ENCODE data around the gene MLH1. TPM values are rescaled to one million over a fixed set of nuclear protein-coding genes. Genes with fewer than 3 reads are reported as not detected.
A peak's percentile ranks its signal among the peaks of the same experiment; 100 is the strongest.
"Not testable (repeated sequence)": the region's sequence is repeated elsewhere in the genome, so short reads cannot be mapped to it uniquely, and the experiment has no call there.

Gene MLH1
- total RNA-seq, 2 experiments from 2014 or later: 18.9 to 23.8 TPM

- Mint-ChIP-seq H3K27me3 (no peaks in the 10 kb centered on the region), H3K27ac (peak overlapping the region; percentile 10), H3K4me1 (ENCODE audit: low read depth) (no peaks in the 10 kb centered on the region), H3K4me3 (no peak overlapping the region), H3K36me3 (ENCODE audit: low read depth) (peaks cover 88% of the 10 kb centered on the region), H3K9me3 (no peaks in the 10 kb centered on the region)
- H3K36me3 ChIP-seq (ENCODE audit: insufficient read depth, low read length): peaks cover 71% of the 10 kb centered on the region
- no peaks in the 10 kb centered on the region for H3K9me3 ChIP-seq (ENCODE audit: control insufficient read depth in 1 of 2, insufficient read depth in 1 of 2, low read length in 2 of 2)
- no peak overlapping the region for H3K27ac ChIP-seq (ENCODE audit: low read depth in 1 of 2, low read length in 2 of 2)
- DNase-seq (no peak), ATAC-seq (ENCODE audit: poor library complexity) (no peak)
- intact Hi-C loops (cut with DNase I, micrococcal nuclease): no loop called here
- POLR2A ChIA-PET: interaction anchor here (1.3 kb wide), 1 partner anchor 61 kb away, joined by 4 read pairs; the partner anchor contains the start of genes EPM2AIP1 and MLH1
- CTCF ChIA-PET: no interaction called here
- no peaks in the 10 kb centered on the region for H3K27me3 ChIP-seq (ENCODE audit: control insufficient read depth in 1 of 2, insufficient read depth in 2 of 2, low read length in 2 of 2)
- TF ChIP-seq CTCF (IDR thresholded peaks at IDR 0.05): no peak
- H3K4me3 ChIP-seq (ENCODE audit: low read length): no peak overlapping the region
- no peaks in the 10 kb centered on the region for H3K4me1 ChIP-seq (ENCODE audit: insufficient read depth, low read length)
Measured at GRCh38 chr3:37054370-37054769, 61.1 kb downstream of the MLH1 start.

- Mint-ChIP-seq H3K27ac (peak overlapping the region; percentile 10), H3K36me3 (ENCODE audit: low read depth) (peaks cover 81% of the 10 kb centered on the region)
- H3K4me1 ChIP-seq (ENCODE audit: insufficient read depth, low read length); H3K9me3 ChIP-seq (ENCODE audit: control insufficient read depth in 1 of 2, insufficient read depth in 1 of 2, low read length in 2 of 2); CTCF ChIA-PET; H3K27ac ChIP-seq (ENCODE audit: low read depth in 1 of 2, low read length in 2 of 2); H3K4me1 Mint-ChIP-seq (ENCODE audit: low read depth); intact Hi-C loops (cut with DNase I, micrococcal nuclease); ATAC-seq (ENCODE audit: poor library complexity); H3K9me3 Mint-ChIP-seq; H3K4me3 Mint-ChIP-seq; DNase-seq; H3K27me3 Mint-ChIP-seq; H3K4me3 ChIP-seq (ENCODE audit: low read length); H3K27me3 ChIP-seq (ENCODE audit: control insufficient read depth in 1 of 2, insufficient read depth in 2 of 2, low read length in 2 of 2): not testable (repeated sequence)
- peaks cover 69% of the 10 kb centered on the region for H3K36me3 ChIP-seq (ENCODE audit: insufficient read depth, low read length)
- POLR2A ChIA-PET: interaction anchor here (1.3 kb wide), 1 partner anchor 62 kb away, joined by 4 read pairs; the partner anchor contains the start of genes EPM2AIP1 and MLH1
Measured at GRCh38 chr3:37055077-37055476, 61.8 kb downstream of the MLH1 start.

- ChIA-PET POLR2A (no interaction called here), CTCF (no interaction called here)
- no peaks in the 10 kb centered on the region for H3K27me3 ChIP-seq (ENCODE audit: control insufficient read depth in 1 of 2, insufficient read depth in 2 of 2, low read length in 2 of 2)
- Mint-ChIP-seq H3K4me1 (ENCODE audit: low read depth) (no peaks in the 10 kb centered on the region), H3K27ac (peak overlapping the region; percentile 43), H3K27me3 (no peaks in the 10 kb centered on the region), H3K36me3 (ENCODE audit: low read depth) (peaks cover 77% of the 10 kb centered on the region), H3K4me3 (no peak overlapping the region), H3K9me3 (no peaks in the 10 kb centered on the region)
- H3K4me1 ChIP-seq (ENCODE audit: insufficient read depth, low read length): no peaks in the 10 kb centered on the region
- H3K9me3 ChIP-seq (ENCODE audit: control insufficient read depth in 1 of 2, insufficient read depth in 1 of 2, low read length in 2 of 2): no peaks in the 10 kb centered on the region
- intact Hi-C loops (cut with DNase I, micrococcal nuclease): no loop called here
- H3K27ac ChIP-seq (ENCODE audit: low read depth in 1 of 2, low read length in 2 of 2): no peak overlapping the region
- no peak for DNase-seq
- H3K36me3 ChIP-seq (ENCODE audit: insufficient read depth, low read length): peaks cover 63% of the 10 kb centered on the region
- H3K4me3 ChIP-seq (ENCODE audit: low read length): no peak overlapping the region
- no peak for TF ChIP-seq CTCF (IDR thresholded peaks at IDR 0.05)
- ATAC-seq (ENCODE audit: poor library complexity): no peak
Measured at GRCh38 chr3:37056826-37057225, 63.5 kb downstream of the MLH1 start.

- ChIA-PET CTCF (no interaction called here), POLR2A (interaction anchor here (1.1 kb wide), 1 partner anchor 65 kb away, joined by 3 read pairs; the partner anchor contains the start of genes EPM2AIP1 and MLH1)
- intact Hi-C loops (cut with DNase I, micrococcal nuclease): no loop called here
- Histone ChIP-seq H3K9me3 (ENCODE audit: control insufficient read depth in 1 of 2, insufficient read depth in 1 of 2, low read length in 2 of 2) (no peaks in the 10 kb centered on the region), H3K36me3 (ENCODE audit: insufficient read depth, low read length) (peaks cover 67% of the 10 kb centered on the region), H3K4me1 (ENCODE audit: insufficient read depth, low read length) (no peaks in the 10 kb centered on the region), H3K4me3 (ENCODE audit: low read length) (no peak overlapping the region), H3K27me3 (ENCODE audit: control insufficient read depth in 1 of 2, insufficient read depth in 2 of 2, low read length in 2 of 2) (no peaks in the 10 kb centered on the region), H3K27ac (ENCODE audit: low read depth in 1 of 2, low read length in 2 of 2) (no peak overlapping the region)
- Mint-ChIP-seq H3K36me3 (ENCODE audit: low read depth) (peaks cover 78% of the 10 kb centered on the region), H3K4me1 (ENCODE audit: low read depth) (no peaks in the 10 kb centered on the region), H3K9me3 (no peaks in the 10 kb centered on the region), H3K27me3 (no peaks in the 10 kb centered on the region), H3K4me3 (no peak overlapping the region), H3K27ac (no peak overlapping the region)
- TF ChIP-seq CTCF (IDR thresholded peaks at IDR 0.05): no peak
- no peak for DNase-seq
- no peak for ATAC-seq (ENCODE audit: poor library complexity)
Measured at GRCh38 chr3:37058117-37058516, 64.8 kb downstream of the MLH1 start.

Measured in CD4-positive, alpha-beta T cell (primary cell).